NCI-H146 (cell line): ENCODE results near the gene LHX2.
A peak's percentile ranks its signal among the peaks of the same experiment; 100 is the strongest.

Experiments
- DNase-seq: peaks from one replicate; lab custom pipeline; 2025; lab: John Stamatoyannopoulos, UW

Gene LHX2

DNA sequence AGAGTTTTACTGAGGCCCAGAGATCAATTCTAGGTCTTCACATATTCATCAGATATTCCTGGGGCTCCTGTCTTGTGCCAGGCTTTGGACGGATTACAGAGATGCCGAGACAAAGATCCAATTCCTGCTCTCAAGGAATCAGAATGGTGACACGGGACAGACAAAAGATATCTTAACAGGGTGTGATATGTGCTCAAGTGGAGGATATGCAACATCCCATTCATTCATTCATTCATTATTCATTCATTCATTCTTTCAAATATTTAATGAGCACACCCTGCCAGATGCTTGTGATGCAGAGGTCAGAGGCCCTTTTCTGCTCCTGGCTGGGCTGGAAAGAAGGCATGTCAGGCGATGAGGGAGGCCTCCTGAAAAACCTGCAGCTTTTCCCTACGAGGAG, 21.8 kb downstream of the LHX2 start:
- no peak for DNase-seq

DNA sequence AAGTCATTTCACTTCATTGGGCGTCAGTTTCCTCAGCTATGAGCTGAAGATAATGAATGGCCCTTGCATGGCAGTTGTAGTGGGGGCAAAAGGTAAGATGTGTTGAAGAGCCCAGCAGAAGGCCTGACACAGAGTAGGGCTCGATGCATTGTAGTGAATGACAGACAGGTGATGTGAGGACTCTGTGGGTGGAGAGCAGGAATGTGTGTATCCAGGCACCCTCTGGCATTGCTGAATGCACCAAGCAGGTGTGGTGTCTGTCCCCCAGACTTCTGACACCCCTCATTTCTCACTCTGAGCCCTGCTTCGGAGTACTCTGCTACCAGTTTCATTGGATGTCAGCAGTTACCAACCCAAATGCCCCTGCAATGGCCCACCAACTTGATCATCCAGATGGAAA, 22.4 kb downstream of the LHX2 start:
- no peak for DNase-seq

DNA sequence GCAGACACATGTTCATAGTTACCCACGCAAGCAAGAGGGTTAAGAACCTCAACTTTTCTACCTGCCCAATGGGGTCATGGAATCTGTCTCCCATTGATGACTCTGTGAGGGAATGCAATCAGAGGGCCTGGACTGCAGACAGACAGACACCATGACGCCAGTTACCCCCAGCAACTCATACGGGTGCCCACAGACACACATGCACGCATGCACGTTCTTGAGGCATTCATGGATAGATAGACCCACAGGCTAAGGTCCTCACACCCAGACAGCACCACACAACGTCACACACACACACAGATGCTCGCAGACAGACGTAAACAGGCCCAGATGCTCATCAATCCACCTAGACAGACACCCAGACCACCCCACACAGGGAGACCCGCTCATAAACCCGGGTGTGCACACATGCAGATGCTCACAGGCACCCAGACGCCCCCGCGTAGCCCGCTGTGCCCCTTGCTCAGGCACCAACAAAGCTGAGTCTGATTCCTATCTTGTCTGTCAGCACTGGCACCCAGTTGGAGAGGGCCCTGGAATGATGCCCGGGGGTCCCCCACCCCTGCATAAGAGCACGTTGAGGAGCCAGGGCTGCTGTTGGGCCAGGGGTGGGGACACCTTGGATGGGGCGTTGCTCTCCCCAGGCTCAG, 23.6 kb downstream of the LHX2 start:
- no peak for DNase-seq

DNA sequence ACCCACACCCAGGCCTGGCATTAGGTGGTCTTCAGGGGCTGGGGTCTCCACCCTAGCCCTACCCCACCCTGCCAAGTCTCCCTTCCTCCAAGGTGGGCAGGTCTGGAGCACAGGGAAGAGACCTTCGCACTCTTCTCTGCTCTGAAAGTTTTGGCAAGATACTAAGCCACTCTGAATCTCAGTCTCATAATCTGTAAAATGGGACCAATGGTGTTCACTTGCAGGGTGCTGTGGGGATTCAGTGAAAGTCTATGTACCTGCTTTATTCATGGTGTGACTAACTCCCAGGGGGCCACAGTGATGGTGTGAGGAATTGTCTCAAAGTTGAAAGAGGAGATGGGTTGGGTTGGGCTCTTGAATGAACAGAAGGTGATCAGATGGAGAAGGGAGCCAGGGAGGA, 25.0 kb downstream of the LHX2 start:
- DNase-seq = no peak

DNA sequence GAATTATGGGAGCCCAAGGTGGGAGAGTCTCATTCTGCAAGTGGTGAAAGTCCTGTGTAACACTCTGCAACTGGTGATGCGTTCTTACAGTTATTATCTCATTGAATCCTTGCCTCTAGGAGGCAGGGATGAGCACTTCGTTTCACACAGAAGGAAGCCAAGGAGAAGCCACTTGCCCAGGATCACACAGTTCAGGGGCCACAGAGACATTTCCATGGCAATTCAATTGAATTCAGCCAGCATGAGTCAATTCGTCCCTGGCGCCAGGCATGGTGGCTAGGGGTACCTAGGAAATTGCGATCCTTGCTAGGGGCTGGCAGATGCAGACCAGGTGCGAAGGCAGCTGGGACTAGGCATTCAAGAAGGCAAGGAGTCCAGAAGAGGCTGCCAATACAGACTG, 26.2 kb downstream of the LHX2 start:
- DNase-seq = no peak

DNA sequence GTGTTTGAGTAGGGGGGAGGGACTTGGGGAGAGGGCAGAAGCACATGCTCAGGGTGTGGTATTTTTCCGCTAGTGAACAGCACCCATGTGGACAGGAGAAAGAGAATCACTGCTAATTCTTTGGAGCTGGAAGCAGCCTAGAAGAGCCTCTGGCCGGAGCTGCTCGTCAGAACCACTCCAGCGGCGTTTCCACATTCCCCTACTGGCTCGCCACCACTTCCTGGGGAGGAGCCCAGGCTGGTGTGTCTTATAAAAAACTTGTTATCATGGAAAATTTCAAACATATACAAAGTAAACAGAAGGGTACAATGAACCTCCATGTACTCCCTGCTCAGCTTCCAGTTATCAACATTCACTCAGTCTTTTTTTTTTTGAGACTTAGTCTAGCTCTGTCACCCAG, 26.7 kb downstream of the LHX2 start:
- no peak for DNase-seq

DNA sequence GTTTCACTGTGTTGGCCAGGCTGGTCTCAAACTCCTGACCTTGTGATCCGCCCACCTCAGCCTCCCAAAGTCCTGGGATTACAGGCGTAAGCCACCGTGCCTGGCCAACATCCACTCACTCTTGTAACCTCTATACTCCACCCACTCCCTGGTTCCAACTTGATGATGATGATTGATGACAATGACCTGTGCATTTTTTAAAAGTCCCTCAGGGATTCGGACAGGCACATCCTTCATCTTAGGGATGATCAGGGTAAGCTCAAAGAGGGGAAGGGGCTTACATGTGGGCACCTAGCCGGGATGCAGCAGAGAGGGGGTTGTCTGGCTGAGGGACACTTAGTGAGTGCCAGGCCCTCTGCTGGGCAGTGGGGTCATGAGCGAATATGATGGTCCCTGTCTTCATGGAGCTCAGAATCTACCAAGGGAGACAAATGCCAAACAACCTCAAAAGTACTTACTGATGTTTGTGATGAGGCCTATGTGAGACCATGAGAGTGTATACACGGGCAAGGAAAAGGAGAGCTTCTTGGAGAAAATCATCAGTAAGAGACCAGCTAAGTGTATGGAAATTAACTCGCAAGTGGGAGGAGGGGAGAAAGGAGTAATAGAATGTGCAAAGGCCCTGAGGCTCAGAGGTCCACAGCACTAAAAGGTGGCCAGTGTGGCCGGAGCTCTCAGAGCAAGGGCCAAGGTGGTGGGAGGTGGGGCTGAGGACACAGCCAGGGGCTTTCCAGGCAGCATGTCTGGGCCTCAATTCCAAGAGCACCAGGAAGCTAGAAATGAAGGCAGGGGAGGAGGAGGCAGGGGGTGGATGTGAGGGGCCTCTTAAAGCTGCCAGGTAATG, 27.4 kb downstream of the LHX2 start:
- DNase-seq = no peak

DNA sequence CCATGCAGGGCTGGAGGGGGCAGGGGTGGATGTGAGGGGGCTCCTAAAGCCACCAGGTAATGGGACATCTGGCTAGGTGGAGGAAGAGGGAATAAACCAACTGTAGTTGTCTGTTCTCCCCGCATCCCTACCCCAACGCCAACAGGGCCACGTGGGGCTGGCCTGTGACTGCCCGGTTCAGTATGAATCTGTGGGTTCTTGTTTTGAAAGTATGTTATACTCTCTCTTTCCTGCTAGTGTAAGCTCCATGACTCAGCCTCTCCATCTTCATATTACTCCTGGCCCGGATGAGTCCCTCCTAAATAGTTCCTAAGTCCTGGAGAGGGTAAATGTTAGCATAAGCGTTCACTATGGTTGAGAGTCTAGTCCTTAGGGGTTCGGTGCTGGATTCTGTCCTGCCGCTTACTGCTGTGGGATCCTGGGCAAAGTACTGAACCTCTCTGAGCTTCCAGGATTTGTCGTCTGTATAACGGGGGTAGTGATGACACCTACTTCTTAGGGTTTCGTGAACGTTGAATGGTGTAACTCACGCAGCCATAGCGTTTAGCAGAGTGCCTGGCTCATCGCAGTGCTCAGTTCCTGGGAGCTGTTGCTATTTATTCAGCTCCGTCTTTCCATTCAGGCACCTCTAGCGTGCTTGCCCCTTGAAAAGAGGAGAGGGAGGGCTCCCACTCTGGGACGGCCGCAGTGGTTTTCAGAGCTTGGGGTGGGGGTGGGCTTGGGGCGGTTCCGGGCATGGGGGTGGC, 28.8 kb downstream of the LHX2 start:
- no peak for DNase-seq

DNA sequence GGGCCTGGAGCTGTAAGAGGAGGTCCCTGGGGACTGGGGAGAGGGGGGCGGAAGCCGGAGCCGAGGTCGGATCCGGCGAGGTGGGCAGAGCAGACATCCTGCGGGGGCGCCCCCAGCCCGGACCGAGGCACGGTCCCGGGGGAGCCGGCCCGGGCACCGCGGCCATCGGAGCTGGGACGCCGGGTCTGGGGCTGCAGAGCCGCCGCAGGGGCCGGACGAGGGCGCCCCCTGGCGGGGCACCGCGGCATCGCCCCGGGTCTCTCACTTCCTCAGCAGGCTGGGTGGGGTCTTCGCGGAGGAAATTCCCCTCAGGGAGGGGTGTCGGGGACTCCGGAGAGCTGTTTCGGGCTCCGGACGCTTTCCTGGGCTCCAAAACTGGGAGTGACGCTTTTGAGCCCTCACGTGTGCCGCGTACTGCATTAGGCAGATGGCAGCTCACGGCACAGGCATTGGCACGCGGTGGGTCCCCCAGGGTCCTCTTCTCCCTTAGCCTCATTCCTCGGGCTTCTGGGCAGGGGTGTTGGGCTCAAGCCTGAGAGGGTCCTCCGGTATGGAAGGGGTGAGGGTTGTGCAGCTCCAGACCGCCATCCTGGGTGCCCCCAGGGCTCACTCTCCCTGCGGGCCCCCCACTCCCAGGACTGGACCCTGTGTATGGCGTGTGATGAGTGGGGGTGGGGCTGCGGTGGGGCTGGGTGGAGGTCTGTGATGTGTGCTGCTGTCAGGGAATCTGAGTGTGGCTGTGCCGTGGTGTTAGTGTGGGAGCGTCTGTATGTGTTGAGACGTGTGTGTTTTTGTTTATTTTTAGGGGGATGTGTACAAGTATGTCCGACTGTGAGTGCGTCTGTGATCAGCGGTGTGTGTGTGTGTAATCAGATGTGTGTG, 29.6 kb downstream of the LHX2 start:
- no peak for DNase-seq

DNA sequence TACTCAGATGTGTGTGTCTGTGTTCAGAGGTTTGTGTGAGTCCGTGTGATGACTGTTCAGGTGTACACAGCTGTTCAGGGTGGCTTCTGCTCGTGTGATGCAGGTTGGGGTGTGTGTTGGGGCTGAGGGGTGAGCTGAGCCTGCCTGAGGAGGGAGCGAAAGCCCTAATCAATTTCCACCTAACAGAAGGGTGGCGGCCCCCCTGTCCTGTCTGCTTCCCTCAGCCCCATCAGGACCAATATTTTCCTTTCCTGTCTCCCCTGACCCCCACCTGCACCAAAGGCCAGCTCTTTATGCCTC, 30.2 kb downstream of the LHX2 start:
- DNase-seq = no peak

DNA sequence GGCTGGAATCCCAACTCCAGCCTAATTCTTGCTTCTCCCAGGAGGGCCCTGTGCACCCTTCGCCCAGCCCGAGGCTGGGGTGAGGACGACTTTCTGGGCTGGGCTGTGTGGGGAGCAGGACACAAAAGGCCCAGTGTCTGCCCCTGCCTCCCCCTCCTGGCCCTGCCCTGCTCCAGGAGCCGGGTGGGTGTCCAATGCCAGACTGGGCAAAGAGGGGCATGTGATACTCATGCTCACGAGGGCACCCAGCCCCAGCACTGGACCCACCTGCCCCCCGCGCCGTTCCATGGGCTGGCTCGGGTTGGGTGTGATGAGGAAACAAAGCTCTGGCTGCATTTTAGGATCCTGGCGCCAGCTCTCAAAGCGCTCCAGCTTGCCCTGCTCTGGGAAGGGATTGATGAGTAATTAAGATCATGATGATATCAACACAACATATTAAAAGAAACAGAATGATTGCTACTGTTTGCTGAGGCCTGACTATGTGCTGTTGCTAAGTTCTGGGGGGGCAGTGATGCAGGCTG, 30.7 kb downstream of the LHX2 start:
- no peak for DNase-seq

DNA sequence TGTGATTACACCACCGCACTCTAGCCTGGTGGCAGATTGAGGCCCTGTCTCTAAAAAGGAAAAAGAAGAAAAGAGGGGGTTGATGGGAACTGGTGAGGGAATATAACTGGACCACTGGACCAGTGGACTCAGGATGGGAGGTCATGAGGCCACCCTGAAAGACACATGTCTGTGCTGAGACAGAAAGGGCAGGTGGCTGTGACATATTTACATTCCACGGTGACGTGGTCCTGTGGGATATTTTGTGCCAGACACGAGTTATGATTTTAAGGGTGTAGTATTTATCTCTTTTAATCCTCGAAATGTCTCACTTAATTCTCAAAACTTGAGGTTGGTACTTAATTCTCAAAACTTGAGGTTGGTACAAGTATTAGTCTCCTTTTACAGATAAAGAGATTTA, 32.9 kb downstream of the LHX2 start:
- no peak for DNase-seq

DNA sequence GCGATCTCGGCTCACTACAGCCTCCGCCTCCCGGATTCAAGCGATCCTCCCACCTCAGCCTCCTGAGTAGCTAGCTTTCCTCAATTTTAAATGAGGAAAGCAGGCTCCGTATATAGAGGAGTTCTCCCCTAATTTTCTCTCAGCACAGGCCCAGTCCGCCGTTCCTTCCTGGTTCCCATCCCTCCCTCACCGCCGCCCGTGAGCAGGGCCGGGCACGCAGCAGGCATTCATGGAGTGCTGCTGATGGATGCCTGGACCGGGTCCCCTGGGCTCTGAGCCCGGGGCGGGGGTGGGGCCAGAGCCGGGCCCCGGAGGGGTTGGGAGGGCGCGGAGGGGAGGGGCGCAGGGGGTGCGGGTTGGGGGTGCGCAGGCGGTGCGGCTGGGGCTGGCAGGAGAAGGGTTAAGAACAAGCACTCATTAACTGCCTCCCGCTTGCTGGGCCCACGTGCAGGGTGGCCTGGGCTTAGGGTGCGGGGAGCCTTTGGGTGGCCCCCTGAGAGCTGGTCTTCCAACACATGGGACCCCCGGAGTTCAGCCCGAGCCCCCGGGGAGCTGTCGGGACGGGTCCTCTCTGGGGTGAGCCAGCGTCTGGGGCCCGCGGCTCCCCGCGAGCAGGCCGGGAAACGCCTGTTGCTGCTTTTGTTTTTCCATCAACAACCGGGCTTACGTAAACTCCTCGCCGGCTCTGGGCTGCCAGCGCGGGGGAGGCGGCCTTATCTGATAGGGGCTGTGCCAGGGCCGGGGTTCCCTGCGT, 33.7 kb downstream of the LHX2 start:
- peak; percentile 37 for DNase-seq

DNA sequence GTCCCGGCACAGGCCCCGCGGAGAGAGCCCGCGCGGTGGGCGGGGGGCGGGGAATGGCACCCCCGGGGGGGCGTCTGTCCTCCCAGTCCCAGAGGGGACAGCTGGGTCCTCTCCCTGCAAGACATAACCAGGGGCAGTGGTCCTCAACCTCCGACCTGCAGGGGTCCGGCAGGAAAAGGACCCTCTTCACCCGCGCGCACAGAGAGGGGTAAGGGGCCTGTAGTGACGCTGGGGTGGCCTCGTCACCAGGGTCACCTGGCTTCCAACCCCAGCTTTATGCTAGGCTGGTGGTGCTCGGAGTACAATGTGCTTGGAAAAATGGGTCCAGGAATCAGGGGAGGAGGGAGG, 34.2 kb downstream of the LHX2 start:
- no peak for DNase-seq

DNA sequence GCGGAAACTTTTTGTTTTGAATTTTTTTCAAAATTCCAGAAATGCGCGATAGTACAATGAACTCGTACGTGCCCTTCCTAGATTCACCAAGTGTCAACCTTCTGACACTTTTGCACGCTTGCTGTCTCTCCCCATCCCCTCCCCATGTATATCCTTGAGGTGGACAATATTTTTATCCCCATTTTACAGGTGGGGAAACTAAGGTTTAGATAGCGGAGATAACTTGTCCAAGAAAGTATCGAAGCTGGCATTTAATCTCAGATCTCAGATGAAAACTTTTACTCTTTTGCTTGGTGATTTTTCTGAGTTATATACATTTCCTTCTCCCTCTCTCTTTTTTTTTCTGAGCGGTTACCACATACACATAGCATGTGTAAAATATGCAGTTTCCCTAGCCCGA, 34.6 kb downstream of the LHX2 start:
- no peak for DNase-seq

DNA sequence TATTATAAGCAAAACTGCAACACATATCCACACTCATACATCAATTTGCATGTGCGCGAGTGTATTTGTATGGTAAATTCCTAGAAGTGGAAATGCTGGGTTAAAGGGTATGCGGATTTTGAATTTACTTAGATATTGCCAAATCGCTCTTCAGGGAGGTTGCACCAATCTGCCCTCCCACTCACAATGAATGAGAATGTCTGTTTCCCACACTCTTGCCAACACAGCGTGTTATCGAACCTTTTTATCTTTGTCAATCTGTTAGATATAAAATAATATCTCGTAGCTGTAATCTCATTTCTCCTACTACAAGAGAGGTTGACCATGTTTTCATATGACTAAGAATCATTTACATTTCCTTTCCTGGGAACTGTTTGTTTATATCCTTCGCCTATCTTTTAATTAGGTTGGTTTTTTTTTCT, 35.7 kb downstream of the LHX2 start:
- DNase-seq = no peak

DNA sequence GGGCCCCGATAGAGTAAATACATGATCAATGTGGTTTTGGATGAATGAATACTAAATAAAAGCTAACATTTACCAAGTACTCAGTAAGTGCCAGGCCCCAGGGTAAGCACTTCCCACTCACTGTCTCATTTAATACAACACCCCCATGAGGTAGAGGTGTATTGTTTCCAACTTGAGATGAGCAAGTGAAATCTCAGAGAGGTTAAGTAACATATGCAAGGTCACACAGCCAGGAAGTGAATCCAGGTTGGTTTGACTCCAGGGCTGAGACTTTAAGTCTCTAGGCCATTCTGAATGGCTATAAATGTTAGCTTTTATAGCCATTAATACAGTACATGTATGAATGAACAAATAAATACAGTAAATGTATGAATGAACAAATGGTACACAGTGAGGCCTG, 39.4 kb downstream of the LHX2 start:
- DNase-seq = no peak

DNA sequence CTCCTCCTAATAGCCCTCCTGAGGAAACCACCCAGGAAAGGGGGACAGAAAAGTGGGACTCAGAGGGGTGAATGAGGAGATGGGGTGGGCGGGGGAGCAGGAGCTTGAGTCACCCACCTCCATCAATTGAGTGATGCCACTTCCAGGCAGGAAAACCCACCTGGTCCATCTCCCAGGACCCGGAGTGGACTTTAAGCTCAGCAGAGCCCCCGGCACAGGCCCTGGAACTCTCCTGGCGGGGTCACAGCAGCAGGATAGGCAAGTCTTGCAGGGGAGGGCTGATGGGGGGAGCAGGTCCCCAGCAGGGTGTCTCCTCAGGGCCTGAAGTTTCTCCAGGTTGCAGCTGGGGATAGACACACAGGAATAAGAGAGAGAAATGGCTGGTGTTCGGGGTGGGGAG, 40.8 kb downstream of the LHX2 start:
- no peak for DNase-seq

DNA sequence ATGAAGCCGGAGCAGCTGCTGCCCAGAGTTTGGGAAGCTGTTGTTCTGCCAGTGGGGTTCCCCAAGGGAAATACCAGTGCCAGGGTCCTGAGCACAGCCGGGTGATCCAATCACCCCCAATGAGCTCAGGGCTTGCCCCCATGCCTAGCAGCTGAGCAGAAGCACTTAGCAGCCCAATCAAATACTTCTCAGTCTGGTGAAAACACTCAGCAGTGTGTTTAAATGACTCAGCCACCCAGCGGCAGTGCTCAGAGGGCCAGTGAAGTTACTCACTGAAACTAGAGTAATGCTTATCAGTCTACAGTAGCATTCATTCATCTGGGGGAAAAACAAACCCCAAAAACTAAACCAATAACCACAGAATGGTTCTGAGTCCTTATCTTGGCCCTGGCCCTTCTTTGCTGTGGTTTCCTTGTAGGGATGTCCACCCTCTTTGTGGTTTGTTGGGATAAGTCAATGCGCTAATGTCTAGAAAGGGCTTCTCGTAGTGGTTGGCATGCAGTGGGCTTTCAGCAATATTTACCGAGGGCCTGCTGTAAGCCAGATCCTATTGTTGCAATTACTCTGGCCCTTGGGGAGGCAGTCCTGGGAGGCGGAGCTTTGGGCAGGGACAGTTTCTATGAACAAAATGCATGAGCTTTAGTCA, 43.1 kb downstream of the LHX2 start:
- no peak for DNase-seq

DNA sequence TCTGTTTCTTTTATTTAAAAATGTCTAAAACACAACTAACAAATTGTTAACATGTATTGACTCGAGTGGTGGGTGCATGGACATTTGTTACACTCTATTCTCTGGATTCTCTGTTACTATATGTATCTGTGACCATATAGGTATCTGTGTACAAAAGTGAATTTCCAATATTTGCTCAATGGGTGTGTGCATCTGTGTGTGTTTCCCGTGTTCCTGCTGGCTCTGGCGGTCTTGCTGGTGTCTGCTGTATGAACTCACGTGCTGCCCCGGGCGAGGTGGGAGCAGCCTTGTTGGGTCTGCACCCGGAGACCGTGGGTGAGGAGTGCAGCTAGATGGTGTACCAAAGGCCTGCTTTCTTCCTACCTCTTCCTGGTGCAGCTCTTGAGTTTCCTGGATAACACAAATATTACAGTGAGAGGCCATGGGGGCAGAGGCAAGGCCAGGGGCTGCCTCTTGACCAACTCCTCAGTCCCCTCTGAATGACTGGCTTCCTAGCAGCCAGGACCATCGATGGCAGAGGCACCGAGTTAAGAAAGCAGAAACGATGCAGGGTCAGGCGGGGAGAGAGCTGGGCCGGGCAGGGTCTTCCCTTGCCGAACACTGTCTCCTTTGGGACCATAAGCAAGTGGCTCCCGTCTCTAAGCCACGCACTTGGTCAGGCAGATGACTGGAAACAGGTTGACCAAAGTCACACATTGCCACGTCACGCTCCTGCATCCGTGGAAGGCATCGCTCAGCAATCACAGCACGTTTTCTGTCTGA, 49.5 kb downstream of the LHX2 start:
- DNase-seq = no peak
